Placental pericyte (primary cell): Measurements from ENCODE around the gene MDM1. TPM values are rescaled to one million over a fixed set of nuclear protein-coding genes. Genes with fewer than 3 reads are reported as not detected.

Experiments
- total RNA-seq: library from RNA; depleted of rRNA; stranded (reverse); fragments of >200 nt; gene quantifications from 2 replicates; pipeline ENCODE4 v1.2.3, GENCODE V29; 2012

Gene MDM1
- 9.6 and 16.3 TPM in 2 replicates for total RNA-seq

DNA sequence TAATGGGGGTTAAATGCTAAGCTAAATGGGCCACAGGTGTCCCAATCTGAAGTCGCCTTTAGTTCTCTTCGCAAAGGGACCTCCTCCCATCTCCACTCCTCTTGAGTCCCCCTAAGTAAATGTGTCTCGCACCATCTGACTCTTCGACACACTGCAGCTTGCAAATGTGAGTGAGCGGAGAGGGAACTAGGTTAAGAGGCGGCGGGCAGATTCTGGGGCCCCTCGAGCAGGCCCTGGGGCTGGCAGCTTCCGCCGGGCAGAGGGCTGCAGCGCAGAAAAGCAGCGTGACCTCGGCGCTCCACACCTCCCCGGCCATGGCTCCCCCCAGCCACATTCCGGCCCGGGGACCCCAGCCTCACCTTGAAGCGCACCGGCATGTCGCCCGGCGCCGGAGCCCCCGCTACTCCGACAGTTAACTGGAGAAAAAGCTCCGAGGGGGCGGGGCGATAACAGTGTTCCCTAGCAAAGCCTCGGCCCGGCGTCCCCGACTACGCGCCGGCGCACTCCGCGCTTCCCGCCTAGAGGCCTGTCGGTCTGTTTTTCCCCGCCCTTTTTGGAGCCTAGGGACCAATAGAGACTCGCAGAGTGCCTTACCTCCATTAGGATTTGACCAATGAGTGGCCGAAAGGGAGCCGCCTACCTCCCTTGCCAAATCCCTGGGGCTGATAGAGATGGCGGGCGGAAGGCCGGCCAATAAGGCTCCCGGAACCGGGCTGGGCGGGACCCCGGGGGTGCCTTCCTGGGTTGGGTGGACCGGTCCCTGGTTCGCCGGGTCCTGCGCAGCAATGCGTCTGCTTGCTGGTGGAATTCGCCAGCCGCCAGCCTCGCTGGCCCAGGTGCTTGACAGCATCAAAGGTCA, at the start of gene MDM1:
Gene MDM1 (minus strand): TSS at position 494 of the 859 bp plus-strand sequence. CDS start 117 bp downstream, at position 377.

DNA sequence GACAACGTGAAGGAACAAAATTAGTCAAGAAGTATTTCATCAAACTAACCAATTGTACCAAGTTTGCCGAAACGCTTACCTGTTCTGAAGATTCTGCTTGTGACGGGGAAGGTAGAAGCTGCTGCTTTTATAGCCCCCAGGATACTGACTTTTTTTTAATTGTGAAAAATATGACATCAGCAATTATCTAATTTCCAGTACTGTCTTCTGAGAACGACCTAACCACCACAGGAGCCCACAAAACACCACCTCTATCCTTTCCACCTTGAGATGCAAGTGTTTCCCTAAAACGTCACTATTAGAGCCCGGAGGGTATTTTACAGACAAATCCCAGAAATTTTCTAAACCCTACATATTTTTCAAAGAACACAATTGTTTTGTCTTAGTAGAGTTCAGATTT, 78.7 kb downstream of the MDM1 start, which contains the start of gene IL22:
Gene IL22 (minus strand): TSS at position 101 of the 400 bp plus-strand sequence. CDS start 156 bp downstream, outside the sequence.

Other genes starting within 250 kb of the MDM1 start
- gene IFNG, start 172.6 kb downstream of the MDM1 start, total RNA-seq = not detected in 2 replicates
- not detected in 2 replicates for gene IL26, start 106.6 kb downstream of the MDM1 start, total RNA-seq
- not detected in 2 replicates for gene IL22, start 78.8 kb downstream of the MDM1 start, total RNA-seq